ENCODE data around the gene COX7A2. TPM values are rescaled to one million over a fixed set of nuclear protein-coding genes. Genes with fewer than 3 reads are reported as not detected.

The COX7A2 gene
- total RNA-seq, 1 experiment from 2014 or later: 451 TPM

DNA sequence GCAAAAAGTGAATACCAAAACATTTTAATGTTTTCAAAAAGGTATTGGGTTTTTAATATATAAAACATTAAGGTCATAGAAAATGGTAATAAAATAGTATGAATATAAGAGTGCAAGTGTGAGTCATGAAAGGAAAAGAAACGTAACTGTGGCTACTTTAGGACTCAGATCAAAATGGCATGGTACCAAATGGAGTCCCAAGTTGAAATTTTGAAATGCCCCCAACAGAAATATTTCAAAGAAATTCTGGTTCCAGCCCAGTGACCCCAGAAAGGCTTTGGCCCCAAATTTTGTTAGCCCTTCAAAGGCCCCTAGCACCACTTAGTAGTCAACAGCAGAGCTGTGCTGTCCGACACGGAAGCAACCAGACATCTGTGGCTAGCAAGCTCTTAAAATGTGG is 43.7 kb downstream of the COX7A2 start:
- BruUV-seq (replicated peaks): no TSS peak
- DNase-seq (ENCODE audit: low spot score): no peak
- Histone ChIP-seq H3K27ac (ENCODE audit: low read depth, low read length, poor library complexity, severe bottlenecking) (no peak overlapping the region), H3K4me1 (ENCODE audit: insufficient read depth, low read length, poor library complexity, severe bottlenecking) (peaks cover 10% of the 10 kb centered on the region), H3K36me3 (ENCODE audit: insufficient read depth, low read length, poor library complexity, severe bottlenecking) (no peaks in the 10 kb centered on the region), H3K9me3 (ENCODE audit: low read depth, low read length, poor library complexity, severe bottlenecking) (no peaks in the 10 kb centered on the region), H3K4me3 (ENCODE audit: low read depth, low read length, poor library complexity, severe bottlenecking) (no peak overlapping the region), H3K27me3 (replicated peaks; ENCODE audit: insufficient read depth, low read depth, low read length, poor library complexity) (no peaks in the 10 kb centered on the region)
- POLR2A ChIA-PET (ENCODE audit: low non-redundant PET): no interaction called here
- intact Hi-C loops (cut with micrococcal nuclease; ENCODE audit: unreplicated experiment): loop anchor here (5.0 to 10.0 kb wide), 4 partner anchors 263 to 1003 kb away; no protein-coding TSS in a partner anchor
- CTCF ChIA-PET: interaction anchor here (0.5 kb wide), 1 partner anchor 1689 kb away, joined by 3 read pairs; no protein-coding TSS in a partner anchor
- no peak for TF ChIP-seq EZH2 (IDR thresholded peaks at IDR 0.05; ENCODE audit: borderline replicate concordance, low read depth, low read length, poor library complexity, severe bottlenecking)
- TF ChIP-seq, protein P1, sequence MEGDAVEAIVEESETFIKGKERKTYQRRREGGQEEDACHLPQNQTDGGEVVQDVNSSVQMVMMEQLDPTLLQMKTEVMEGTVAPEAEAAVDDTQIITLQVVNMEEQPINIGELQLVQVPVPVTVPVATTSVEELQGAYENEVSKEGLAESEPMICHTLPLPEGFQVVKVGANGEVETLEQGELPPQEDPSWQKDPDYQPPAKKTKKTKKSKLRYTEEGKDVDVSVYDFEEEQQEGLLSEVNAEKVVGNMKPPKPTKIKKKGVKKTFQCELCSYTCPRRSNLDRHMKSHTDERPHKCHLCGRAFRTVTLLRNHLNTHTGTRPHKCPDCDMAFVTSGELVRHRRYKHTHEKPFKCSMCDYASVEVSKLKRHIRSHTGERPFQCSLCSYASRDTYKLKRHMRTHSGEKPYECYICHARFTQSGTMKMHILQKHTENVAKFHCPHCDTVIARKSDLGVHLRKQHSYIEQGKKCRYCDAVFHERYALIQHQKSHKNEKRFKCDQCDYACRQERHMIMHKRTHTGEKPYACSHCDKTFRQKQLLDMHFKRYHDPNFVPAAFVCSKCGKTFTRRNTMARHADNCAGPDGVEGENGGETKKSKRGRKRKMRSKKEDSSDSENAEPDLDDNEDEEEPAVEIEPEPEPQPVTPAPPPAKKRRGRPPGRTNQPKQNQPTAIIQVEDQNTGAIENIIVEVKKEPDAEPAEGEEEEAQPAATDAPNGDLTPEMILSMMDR (conservative IDR thresholded peaks at IDR 0.05; ENCODE audit: low read depth, low read length): no peak

GRCh38 chr6:75196081-75196687 is 47.4 kb downstream of the COX7A2 start:
- intact Hi-C loops (cut with micrococcal nuclease; ENCODE audit: unreplicated experiment): no loop called here
- H3K4me3 ChIP-seq (ENCODE audit: low read depth, low read length, poor library complexity, severe bottlenecking): no peak overlapping the region
- no peak for TF ChIP-seq EZH2 (IDR thresholded peaks at IDR 0.05; ENCODE audit: borderline replicate concordance, low read depth, low read length, poor library complexity, severe bottlenecking)
- TF ChIP-seq, protein P1 (conservative IDR thresholded peaks at IDR 0.05; ENCODE audit: low read depth, low read length): no peak
- no peaks in the 10 kb centered on the region for H3K27me3 ChIP-seq (replicated peaks; ENCODE audit: insufficient read depth, low read depth, low read length, poor library complexity)
- BruUV-seq (replicated peaks): no TSS peak
- no peak overlapping the region for H3K27ac ChIP-seq (ENCODE audit: low read depth, low read length, poor library complexity, severe bottlenecking)
- no peak for DNase-seq (ENCODE audit: low spot score)
- ChIA-PET POLR2A (ENCODE audit: low non-redundant PET) (no interaction called here), CTCF (no interaction called here)
- H3K9me3 ChIP-seq (ENCODE audit: low read depth, low read length, poor library complexity, severe bottlenecking): no peaks in the 10 kb centered on the region
- H3K4me1 ChIP-seq (ENCODE audit: insufficient read depth, low read length, poor library complexity, severe bottlenecking): no peaks in the 10 kb centered on the region
- no peaks in the 10 kb centered on the region for H3K36me3 ChIP-seq (ENCODE audit: insufficient read depth, low read length, poor library complexity, severe bottlenecking)

GRCh38 chr6:75188221-75188925 is 55.2 kb downstream of the COX7A2 start:
- no peaks in the 10 kb centered on the region for H3K27me3 ChIP-seq (replicated peaks; ENCODE audit: insufficient read depth, low read depth, low read length, poor library complexity)
- no peak for TF ChIP-seq EZH2 (IDR thresholded peaks at IDR 0.05; ENCODE audit: borderline replicate concordance, low read depth, low read length, poor library complexity, severe bottlenecking)
- TF ChIP-seq, protein P1 (conservative IDR thresholded peaks at IDR 0.05; ENCODE audit: low read depth, low read length): no peak
- BruUV-seq (replicated peaks): no TSS peak
- H3K27ac ChIP-seq (ENCODE audit: low read depth, low read length, poor library complexity, severe bottlenecking): no peak overlapping the region
- no peaks in the 10 kb centered on the region for H3K4me1 ChIP-seq (ENCODE audit: insufficient read depth, low read length, poor library complexity, severe bottlenecking)
- ChIA-PET POLR2A (ENCODE audit: low non-redundant PET) (no interaction called here), CTCF (no interaction called here)
- no peaks in the 10 kb centered on the region for H3K36me3 ChIP-seq (ENCODE audit: insufficient read depth, low read length, poor library complexity, severe bottlenecking)
- no peak overlapping the region for H3K4me3 ChIP-seq (ENCODE audit: low read depth, low read length, poor library complexity, severe bottlenecking)
- intact Hi-C loops (cut with micrococcal nuclease; ENCODE audit: unreplicated experiment): no loop called here
- no peaks in the 10 kb centered on the region for H3K9me3 ChIP-seq (ENCODE audit: low read depth, low read length, poor library complexity, severe bottlenecking)
- no peak for DNase-seq (ENCODE audit: low spot score)

Other genes starting within 250 kb of the COX7A2 start
- 9.3 and 9.5 TPM in 2 replicates for gene COL12A1, start 37.7 kb downstream of the COX7A2 start, total RNA-seq (2021)
- gene TMEM30A, start 41.0 kb upstream of the COX7A2 start, total RNA-seq (2021): 54.2 and 63.9 TPM in 2 replicates
- 0.24 and 0.32 TPM in 2 replicates for gene FILIP1, start 250.0 kb upstream of the COX7A2 start, total RNA-seq (2021)

All from A673 (cell line).